ENCODE measurements around the gene MACROD2. TPM values are rescaled to one million over a fixed set of nuclear protein-coding genes. Genes with fewer than 3 reads are reported as not detected.
"Not testable (repeated sequence)": the region's sequence is repeated elsewhere in the genome, so short reads cannot be mapped to it uniquely, and the experiment has no call there.

MACROD2 gene
- total RNA-seq, 1 experiment from 2014 or later: not detected

- DNase-seq (ENCODE audit: low spot score): no peak
- in situ Hi-C loops (cut with HindIII; ENCODE audit: low sequenced_read_pairs): no loop called here
These were observed 1081.5 kb downstream of the MACROD2 start for GRCh38 chr20:15076785-15077184.

DNA sequence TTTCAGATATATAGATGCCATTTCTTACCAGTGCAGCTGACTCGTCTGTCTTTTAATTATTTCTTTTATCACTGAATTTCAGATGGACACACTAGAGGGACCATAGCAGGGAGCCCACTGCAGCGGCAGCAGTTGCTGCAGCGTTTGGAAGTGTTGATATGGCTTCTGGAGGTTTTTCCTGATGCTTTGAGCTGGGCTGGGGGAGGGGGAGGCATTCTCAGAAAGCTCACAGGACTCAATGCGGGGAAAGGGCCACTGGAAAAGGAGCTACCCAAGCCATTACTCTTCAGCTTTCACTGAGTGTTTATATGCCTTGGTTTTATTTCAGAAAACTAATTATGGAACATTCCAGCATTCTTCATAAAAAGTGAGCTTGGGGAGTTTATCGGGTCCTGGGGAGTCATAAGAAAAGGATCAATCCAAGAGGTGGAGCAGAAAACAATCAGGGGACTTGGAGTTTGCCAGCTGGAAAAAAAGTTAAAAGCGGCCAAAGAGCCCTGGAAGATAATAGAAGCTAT is 1082.5 kb downstream of the MACROD2 start:
- DNase-seq (ENCODE audit: low spot score): no peak
- in situ Hi-C loops (cut with HindIII; ENCODE audit: low sequenced_read_pairs): no loop called here

DNA sequence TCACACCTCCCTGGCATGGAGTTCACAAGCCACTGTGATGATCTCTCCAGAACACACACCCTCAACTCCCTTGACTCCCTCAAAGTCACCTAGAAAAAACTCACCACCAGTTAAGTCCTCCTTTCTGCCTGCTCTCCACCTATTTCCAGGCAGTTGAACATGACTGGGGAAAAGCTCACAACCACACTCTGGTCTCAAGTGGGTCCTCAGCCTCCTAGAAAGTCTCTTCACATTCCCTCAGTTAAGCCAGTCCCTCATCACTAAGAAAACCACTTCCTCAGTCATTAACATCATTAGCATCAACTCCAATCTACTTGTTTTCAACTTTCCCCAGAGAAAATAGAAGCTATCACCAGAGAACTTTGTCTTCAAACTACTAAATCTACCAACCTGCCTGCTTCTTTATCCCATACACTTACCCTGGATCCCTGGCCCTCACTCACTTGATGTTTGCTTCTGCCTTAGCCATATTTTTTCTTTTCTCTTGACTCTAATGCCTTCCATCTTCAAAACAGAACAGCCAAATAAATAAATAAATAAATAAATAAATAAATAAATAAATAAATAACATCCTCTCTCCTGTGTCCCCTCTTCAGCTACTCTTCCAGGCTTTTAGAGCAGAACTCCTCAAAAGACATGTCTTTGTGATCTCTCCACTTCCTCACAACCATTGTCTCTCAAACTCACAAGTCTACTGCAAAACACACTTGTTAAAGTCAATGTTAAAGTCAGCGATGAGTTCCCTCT is 1084.5 kb downstream of the MACROD2 start:
- in situ Hi-C loops (cut with HindIII; ENCODE audit: low sequenced_read_pairs): no loop called here
- no peak for DNase-seq (ENCODE audit: low spot score)

GRCh38 chr20:15081261-15081660 is 1085.9 kb downstream of the MACROD2 start:
- in situ Hi-C loops (cut with HindIII; ENCODE audit: low sequenced_read_pairs): no loop called here
- DNase-seq (ENCODE audit: low spot score): no peak

GRCh38 chr20:15091421-15092037 is 1096.2 kb downstream of the MACROD2 start:
- in situ Hi-C loops (cut with HindIII; ENCODE audit: low sequenced_read_pairs): no loop called here
- no peak for DNase-seq (ENCODE audit: low spot score)

GRCh38 chr20:15098351-15098750 is 1103.0 kb downstream of the MACROD2 start:
- in situ Hi-C loops (cut with HindIII; ENCODE audit: low sequenced_read_pairs): no loop called here
- DNase-seq (ENCODE audit: low spot score): no peak

GRCh38 chr20:15099130-15099529 is 1103.8 kb downstream of the MACROD2 start:
- in situ Hi-C loops (cut with HindIII; ENCODE audit: low sequenced_read_pairs): no loop called here

DNA sequence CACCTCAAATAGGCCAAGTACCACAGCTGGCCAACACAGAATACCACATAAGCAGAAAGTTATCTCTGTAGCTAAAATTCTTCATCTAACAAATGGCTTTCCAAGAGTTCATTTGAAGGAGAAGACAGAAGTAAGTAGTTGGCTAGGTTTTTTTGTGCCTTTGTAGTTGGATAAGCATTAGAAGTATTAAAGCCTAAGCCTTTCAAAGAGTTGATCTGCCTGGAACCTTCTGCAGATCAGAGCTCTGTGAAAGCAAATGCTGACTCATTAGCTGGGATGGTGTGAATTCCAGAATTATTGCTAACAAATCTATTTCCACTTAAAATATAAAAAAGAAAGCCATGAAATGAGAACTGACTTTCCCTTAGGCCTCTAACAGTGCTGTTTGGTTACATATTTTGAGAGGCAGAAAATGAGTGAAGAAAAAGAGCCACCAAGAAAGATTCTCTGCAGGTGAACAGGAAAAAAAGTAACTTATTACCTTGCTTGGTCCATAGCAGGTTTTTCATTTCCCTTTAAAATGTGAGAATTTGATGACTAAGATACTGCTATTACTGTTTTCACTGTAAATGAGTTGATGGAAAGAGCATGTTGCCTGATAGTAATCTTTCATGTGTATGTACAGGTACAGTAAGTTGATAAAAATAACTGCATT is 1105.3 kb downstream of the MACROD2 start:
- in situ Hi-C loops (cut with HindIII; ENCODE audit: low sequenced_read_pairs): no loop called here
- no peak for DNase-seq (ENCODE audit: low spot score)

More at GRCh38 chr20:15099130-15099529, 1103.8 kb downstream of the MACROD2 start:
- no peak for DNase-seq (ENCODE audit: low spot score)

DNA sequence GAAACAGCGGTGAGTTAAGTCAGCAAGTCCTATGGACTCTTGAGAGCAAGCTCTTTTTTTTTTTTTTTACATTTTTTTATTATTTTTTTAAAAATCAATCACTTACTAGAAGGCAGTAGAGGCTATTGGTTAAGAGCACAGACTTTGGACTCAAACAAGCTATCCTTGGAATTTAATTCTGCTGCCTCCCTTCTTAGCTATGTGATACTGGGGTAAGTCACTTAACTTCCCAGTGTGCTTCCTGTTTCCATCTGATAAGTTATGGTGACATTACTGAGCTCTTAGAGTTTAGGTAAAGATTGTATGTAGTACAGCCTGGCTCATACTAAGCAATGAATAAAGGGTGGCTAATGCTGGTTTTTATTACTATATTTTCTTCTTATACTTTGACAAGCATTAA is 1112.6 kb downstream of the MACROD2 start:
- DNase-seq (ENCODE audit: low spot score): no peak
- in situ Hi-C loops (cut with HindIII; ENCODE audit: low sequenced_read_pairs): no loop called here

DNA sequence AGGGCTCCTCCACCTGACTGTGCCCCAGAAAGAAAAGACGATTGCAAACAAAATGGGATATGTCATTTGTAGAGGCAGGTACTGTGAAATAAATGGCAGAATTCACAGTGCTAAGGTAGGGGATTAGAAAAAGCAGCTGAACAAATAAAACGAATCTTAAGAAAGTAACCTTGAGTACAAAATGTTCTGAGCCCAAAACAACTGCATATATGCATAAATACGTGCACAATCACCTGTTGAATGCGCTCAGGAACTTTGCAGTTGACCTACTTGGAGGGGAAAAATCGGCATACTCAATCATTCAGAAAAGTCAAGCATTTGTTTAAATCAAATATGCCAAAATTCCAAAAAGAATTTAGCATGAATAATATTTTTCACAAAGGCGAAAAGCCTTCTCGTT is 1114.2 kb downstream of the MACROD2 start:
- no peak for DNase-seq (ENCODE audit: low spot score)
- in situ Hi-C loops (cut with HindIII; ENCODE audit: low sequenced_read_pairs): no loop called here

DNA sequence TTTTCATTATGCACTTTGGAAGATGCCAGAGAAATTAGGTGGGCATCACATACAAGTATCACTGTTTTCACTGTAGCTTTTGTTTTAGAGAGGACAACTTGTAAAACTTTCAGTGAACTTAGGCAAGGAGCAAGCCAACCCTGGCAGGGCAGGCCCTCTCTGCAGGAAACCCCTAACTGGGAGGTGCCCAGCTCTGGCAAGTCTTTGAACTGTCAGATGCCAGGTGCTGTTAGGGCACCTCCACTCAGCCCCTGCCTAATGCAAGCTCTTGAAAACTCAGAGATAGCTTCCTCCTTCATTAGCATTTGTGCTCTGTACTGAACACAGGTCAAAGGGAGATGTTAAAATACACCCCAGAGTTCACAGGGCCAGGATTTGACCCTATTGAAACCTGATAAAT is 1116.3 kb downstream of the MACROD2 start:
- in situ Hi-C loops (cut with HindIII; ENCODE audit: low sequenced_read_pairs): no loop called here

GRCh38 chr20:15113144-15113773 is 1117.9 kb downstream of the MACROD2 start:
- no peak for DNase-seq (ENCODE audit: low spot score)
- in situ Hi-C loops (cut with HindIII; ENCODE audit: low sequenced_read_pairs): no loop called here

More for the DNA sequence above, 1116.3 kb downstream of the MACROD2 start:
- no peak for DNase-seq (ENCODE audit: low spot score)

DNA sequence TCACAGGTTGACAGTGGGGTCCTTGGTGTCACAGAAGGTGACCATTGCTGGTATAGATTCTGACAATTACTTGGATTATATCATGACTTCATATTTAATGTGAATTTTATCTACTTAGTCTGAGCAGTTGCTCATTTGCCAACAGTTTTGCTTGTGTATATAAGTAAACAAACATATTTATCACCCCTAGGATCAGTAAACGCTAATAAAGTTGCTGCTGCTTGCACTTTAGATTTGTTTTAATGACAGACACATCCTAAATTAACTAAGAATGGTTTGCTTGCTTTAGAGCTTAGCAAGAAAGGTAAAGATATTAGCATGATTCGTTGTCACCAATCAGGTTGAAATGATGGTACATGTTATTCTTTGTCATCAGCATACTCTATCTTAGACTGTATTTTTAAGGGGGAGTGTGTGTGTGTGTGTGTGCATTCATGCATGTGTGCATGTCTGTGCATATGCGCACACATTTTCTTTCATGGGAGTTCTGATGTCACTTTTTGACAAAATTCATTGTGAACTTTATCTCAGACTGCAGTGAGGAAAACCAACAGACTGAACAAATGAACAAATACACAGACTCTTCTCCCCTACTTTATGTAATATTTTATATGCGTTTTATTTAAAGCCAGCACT is 1124.7 kb downstream of the MACROD2 start:
- in situ Hi-C loops (cut with HindIII; ENCODE audit: low sequenced_read_pairs): no loop called here
- no peak for DNase-seq (ENCODE audit: low spot score)

- in situ Hi-C loops (cut with HindIII; ENCODE audit: low sequenced_read_pairs): no loop called here
- no peak for DNase-seq (ENCODE audit: low spot score)
These were observed 1127.3 kb downstream of the MACROD2 start for GRCh38 chr20:15122613-15123012.

GRCh38 chr20:15131176-15131575 is 1135.9 kb downstream of the MACROD2 start:
- no peak for DNase-seq (ENCODE audit: low spot score)
- in situ Hi-C loops (cut with HindIII; ENCODE audit: low sequenced_read_pairs): no loop called here

GRCh38 chr20:15138548-15139126 is 1143.3 kb downstream of the MACROD2 start:
- in situ Hi-C loops (cut with HindIII; ENCODE audit: low sequenced_read_pairs): no loop called here
- DNase-seq (ENCODE audit: low spot score): no peak

GRCh38 chr20:15139522-15139921 is 1144.2 kb downstream of the MACROD2 start:
- DNase-seq (ENCODE audit: low spot score): no peak
- in situ Hi-C loops (cut with HindIII; ENCODE audit: low sequenced_read_pairs): no loop called here

- in situ Hi-C loops (cut with HindIII; ENCODE audit: low sequenced_read_pairs): no loop called here
- DNase-seq (ENCODE audit: low spot score): no peak
These were observed 1145.0 kb downstream of the MACROD2 start for GRCh38 chr20:15140286-15140685.

DNA sequence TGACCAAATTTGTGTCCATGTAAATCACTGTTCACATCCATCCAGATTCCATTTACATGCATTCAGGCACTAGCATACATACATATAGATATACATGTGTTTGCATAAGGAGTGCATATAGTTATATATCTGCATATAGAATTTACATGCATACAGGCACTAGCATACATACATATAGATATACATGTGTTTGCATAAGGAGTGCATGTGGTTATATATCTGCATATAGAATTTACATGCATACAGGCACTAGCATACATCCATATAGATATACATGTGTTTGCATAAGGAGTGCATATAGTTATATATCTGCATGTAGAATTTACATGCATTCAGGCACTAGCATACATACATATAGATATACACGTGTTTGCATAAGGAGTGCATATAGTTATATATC is 1145.6 kb downstream of the MACROD2 start:
- DNase-seq (ENCODE audit: low spot score); in situ Hi-C loops (cut with HindIII; ENCODE audit: low sequenced_read_pairs): not testable (repeated sequence)

All from G401 (cell line).